GM19467 (cell line): ENCODE results near the gene FABP6.
"Not testable (repeated sequence)": the region's sequence is repeated elsewhere in the genome, so short reads cannot be mapped to it uniquely, and the experiment has no call there.

Source experiments
- ATAC-seq: cut with Tn5 transposase; IDR thresholded peaks from one replicate; pipeline ENCODE4 v1.9.1; 2021; ENCODE audit warnings: mild to moderate bottlenecking, moderate library complexity; ENCODE audit not compliant: unreplicated experiment

Gene FABP6

GRCh38 chr5:160229190-160229742 lies at the start of gene FABP6:
Gene FABP6 (plus strand): TSS chr5:160229506. CDS start chr5:160229558, 52 bp downstream.
- no peak for ATAC-seq

- no peak for ATAC-seq
These were observed 48.4 kb upstream of the FABP6 start for GRCh38 chr5:160180931-160181330.

- no peak for ATAC-seq
These were observed 47.2 kb upstream of the FABP6 start for GRCh38 chr5:160181965-160182622.

- ATAC-seq = no peak
These were observed 46.2 kb upstream of the FABP6 start for GRCh38 chr5:160183075-160183474.

- ATAC-seq = no peak
These were observed 43.5 kb upstream of the FABP6 start for GRCh38 chr5:160185626-160186360.

GRCh38 chr5:160186480-160186879 lies 42.8 kb upstream of the FABP6 start:
- ATAC-seq = no peak

- ATAC-seq = no peak
These were observed 42.2 kb upstream of the FABP6 start for GRCh38 chr5:160187091-160187490.

GRCh38 chr5:160188141-160189015 lies 40.9 kb upstream of the FABP6 start:
- no peak for ATAC-seq

- ATAC-seq = no peak
These were observed 36.9 kb upstream of the FABP6 start for GRCh38 chr5:160192424-160192823.

- not testable (repeated sequence) for ATAC-seq
These were observed 36.2 kb upstream of the FABP6 start for GRCh38 chr5:160193076-160193475.

GRCh38 chr5:160193790-160194189 lies 35.5 kb upstream of the FABP6 start:
- not testable (repeated sequence) for ATAC-seq

- ATAC-seq = no peak
These were observed 31.8 kb upstream of the FABP6 start for GRCh38 chr5:160197341-160198144.

- ATAC-seq = no peak
These were observed 31.2 kb upstream of the FABP6 start for GRCh38 chr5:160198146-160198545.

- no peak for ATAC-seq
These were observed 30.4 kb upstream of the FABP6 start for GRCh38 chr5:160198841-160199409.

- ATAC-seq = peak; percentile 99
These were observed 29.8 kb upstream of the FABP6 start for GRCh38 chr5:160199410-160199911.

- no peak for ATAC-seq
These were observed 22.2 kb upstream of the FABP6 start for GRCh38 chr5:160207061-160207460.

GRCh38 chr5:160209917-160210316 lies 19.4 kb upstream of the FABP6 start:
- no peak for ATAC-seq

GRCh38 chr5:160210606-160211005 lies 18.7 kb upstream of the FABP6 start:
- ATAC-seq = no peak

GRCh38 chr5:160211352-160211751 lies 18.0 kb upstream of the FABP6 start:
- ATAC-seq = no peak

- ATAC-seq = no peak
These were observed 15.8 kb upstream of the FABP6 start for GRCh38 chr5:160213537-160213936.
